HepG2 (cell line): ENCODE measurements around the gene KDM2B. TPM values are rescaled to one million over a fixed set of nuclear protein-coding genes. Genes with fewer than 3 reads are reported as not detected.

Experiments used
- AHDC1 ChIP-seq: sonication (generic); formaldehyde crosslinking; IDR thresholded peaks from 2 replicates; pipeline ENCODE4 v1.5.1; 2020; ENCODE audit warnings: mild to moderate bottlenecking, missing genetic modification reagents, borderline replicate concordance
- DR1 ChIP-seq: sonication (generic); formaldehyde crosslinking; IDR thresholded peaks from 2 replicates; pipeline ENCODE4 v1.8.0; 2021; ENCODE audit warnings: mild to moderate bottlenecking, missing genetic modification reagents, inconsistent platforms
- EP300 ChIP-seq, 3 experiments: sonication (generic) in 1 of 3; formaldehyde crosslinking in 1 of 3; IDR thresholded peaks; 2 replicates each; pipeline versions ENCODE4 v1.5.1 to v1.6.1; 2011 to 2020; ENCODE audit warnings: low read depth in 2 of 3, low read length in 2 of 3, borderline replicate concordance in 1 of 3, improper control_type of control experiment in 1 of 3, mild to moderate bottlenecking in 1 of 3, missing genetic modification reagents in 1 of 3, moderate library complexity in 1 of 3
- GATAD1 ChIP-seq: IDR thresholded peaks from 2 replicates; pipeline ENCODE4 v1.6.1; 2016; ENCODE audit warnings: missing genetic modification reagents, missing compliant biosample characterization
- KLF16 ChIP-seq, 2 experiments: sonication (generic) in 1 of 2; formaldehyde crosslinking in 1 of 2; IDR thresholded peaks; 2 replicates each; pipeline versions ENCODE4 v1.6.1 to v1.8.0; 2016 to 2023; ENCODE audit warnings: missing genetic modification reagents in 2 of 2, missing compliant biosample characterization in 1 of 2
- PHF8 ChIP-seq: sonication (generic); formaldehyde crosslinking; IDR thresholded peaks from 2 replicates; pipeline ENCODE4 v1.5.0; 2020; ENCODE audit warnings: missing genetic modification reagents
- RCOR2 ChIP-seq: IDR thresholded peaks from 2 replicates; pipeline ENCODE4 v1.6.1; 2016; ENCODE audit warnings: missing biosample characterization, missing genetic modification reagents
- TFDP2 ChIP-seq: sonication (generic); formaldehyde crosslinking; IDR thresholded peaks from 2 replicates; pipeline ENCODE4 v1.4.0; 2020; ENCODE audit warnings: missing genetic modification reagents
- YY1 ChIP-seq: IDR thresholded peaks from 2 replicates; pipeline ENCODE4 v1.6.1; 2011; ENCODE audit warnings: low read length, low read depth, moderate library complexity, mild to moderate bottlenecking; ENCODE audit not compliant: insufficient read depth, insufficient replicate concordance
- ZNF225 ChIP-seq: sonication (generic); formaldehyde crosslinking; IDR thresholded peaks from 2 replicates; pipeline ENCODE4 v1.4.0; 2020; ENCODE audit warnings: mild to moderate bottlenecking, missing genetic modification reagents
- ZNF329 ChIP-seq: sonication (generic); formaldehyde crosslinking; IDR thresholded peaks from 2 replicates; pipeline ENCODE4 v1.9.0; 2021; ENCODE audit warnings: low read depth, mild to moderate bottlenecking, missing genetic modification reagents
- ZNF451 ChIP-seq: sonication (generic); formaldehyde crosslinking; IDR thresholded peaks from 2 replicates; pipeline ENCODE4 v1.5.0; 2020; ENCODE audit warnings: mild to moderate bottlenecking, missing genetic modification reagents
- ZNF761 ChIP-seq: sonication (generic); formaldehyde crosslinking; conservative IDR thresholded peaks from 2 replicates; pipeline ENCODE4 v1.4.0; 2020; ENCODE audit warnings: mild to moderate bottlenecking, missing genetic modification reagents
- ZNF773 ChIP-seq: sonication (generic); formaldehyde crosslinking; IDR thresholded peaks from 2 replicates; pipeline ENCODE4 v1.4.0; 2020; ENCODE audit warnings: missing genetic modification reagents, borderline replicate concordance
- polyA plus RNA-seq, 8 experiments: library from polyadenylated mRNA; depleted of rRNA in 3 of 8; stranded (reverse) in 7 of 8; unstranded in 1 of 8; fragments of >200 nt; fragmentation: Illumina TruSeq in 4 of 8; extraction: Trizol in 4 of 8; gene quantifications; 2 replicates each; pipeline versions ENCODE4 v1.2.1 to v1.2.3, GENCODE V29; 2011 to 2016; ENCODE audit warnings: low read depth in 4 of 8, missing spikeins in 1 of 8, mixed read lengths in 1 of 8; ENCODE audit not compliant: insufficient read depth in 1 of 8
- total RNA-seq, 5 experiments: library from RNA; depleted of rRNA; stranded (reverse); fragments of >200 nt; fragmentation: Illumina TruSeq; extraction: Trizol; gene quantifications; 2 replicates each; pipeline ENCODE4 v1.2.3, GENCODE V29; 2016; ENCODE audit warnings: low read depth in 1 of 5

Gene KDM2B
- total and polyA plus RNA-seq, 2 of the 13 experiments (the other 11 are each of a cell fraction or from before 2014, with no cell fraction given) = 17.5 to 26.1 TPM

- TF ChIP-seq ZNF451 = peak; percentile 88; the same call in 1 of the 2 replicates
- TF ChIP-seq KLF16 (CRISPR knock-in tag; IDR thresholded peaks at IDR 0.05) = peak in 1 of 2 experiments; percentile 87; a peak in 1 of 4 replicates
- TF ChIP-seq TFDP2 (CRISPR knock-in tag) = peak; percentile 64; the same call in 1 of the 2 replicates
- peak; percentile 58 for TF ChIP-seq DR1 (CRISPR knock-in tag)
- peak; percentile 28 for TF ChIP-seq YY1
- peak; percentile 71; the same call in 1 of the 2 replicates for TF ChIP-seq ZNF329 (CRISPR knock-in tag)
- peak; percentile 89; the same call in 1 of the 2 replicates for TF ChIP-seq ZNF225 (CRISPR knock-in tag)
- peak; percentile 77; the same call in 1 of the 2 replicates for TF ChIP-seq ZNF773 (CRISPR knock-in tag)
- peak; percentile 53 for TF ChIP-seq AHDC1 (CRISPR knock-in tag)
- no peak for TF ChIP-seq RCOR2 (CRISPR knock-in tag)
- 0 out of 4 replicates have a peak, but pooled peaks of 1 of the 2 experiments have one; percentile 30 for TF ChIP-seq EP300 (IDR thresholded peaks at IDR 0.05; ENCODE audit: low read depth in 2 of 2, low read length in 2 of 2)
- TF ChIP-seq EP300 (CRISPR knock-in tag; IDR thresholded peaks at IDR 0.05; ENCODE audit: borderline replicate concordance) = no peak
- peak; percentile 72; the same call in 1 of the 2 replicates for TF ChIP-seq ZNF761 (CRISPR knock-in tag)
- TF ChIP-seq GATAD1 = no peak
- TF ChIP-seq PHF8 (CRISPR knock-in tag) = peak; percentile 63; the same call in 1 of the 2 replicates
These were observed 43.7 kb downstream of the KDM2B start (continued) for GRCh38 chr12:121536899-121537813.
